Right lobe of liver (tissue), 6 donors: Measurements from ENCODE around the gene LLGL1. TPM values are rescaled to one million over a fixed set of nuclear protein-coding genes. Genes with fewer than 3 reads are reported as not detected.
A peak's percentile ranks its signal among the peaks of the same experiment; 100 is the strongest.

Source experiments
- ATAC-seq, 4 donors: fragments of 200-7000 bp; cut with Tn5 transposase; one replicate each; pipeline ENCODE4 v1.9.1; 2020; ENCODE audit warnings: mild to moderate bottlenecking in 4 of 4, moderate library complexity in 4 of 4
- DNase-seq, 3 donors: peaks; one replicate each; pipeline ENCODE4 v3.0.0-alpha.2; 2020
- H3K27ac ChIP-seq, 3 donors: fragments of 200-600 bp; one replicate each; pipeline ENCODE4 v1.8.0; 2022
- H3K27me3 ChIP-seq, 2 donors: fragments of 200-600 bp; one replicate each; pipeline ENCODE4 v1.8.0; 2022
- H3K36me3 ChIP-seq, 4 donors: fragments of 200-600 bp; sonication (generic) in 1 of 4; one replicate each; pipeline versions ENCODE4 v1.5.1 to v1.8.0; 2017 to 2022; ENCODE audit warnings: control low read depth in 1 of 4
- H3K4me1 ChIP-seq, 4 donors: fragments of 200-600 bp; sonication (generic) in 1 of 4; one replicate each; pipeline versions ENCODE4 v1.5.1 to v1.8.0; 2017 to 2022; ENCODE audit warnings: control low read depth in 1 of 4
- H3K4me3 ChIP-seq, 3 donors: fragments of 200-600 bp; one replicate each; pipeline ENCODE4 v1.8.0; 2022
- H3K9me3 ChIP-seq, 4 donors: fragments of 200-600 bp; sonication (generic) in 1 of 4; one replicate each; pipeline versions ENCODE4 v1.5.1 to v1.8.0; 2017 to 2022; ENCODE audit warnings: control low read depth in 1 of 4
- POLR2A ChIP-seq: fragments of 450-650 bp; IDR thresholded peaks from one replicate; pipeline ENCODE4 v1.6.1; 2017; ENCODE audit warnings: antibody characterized with exemption, mild to moderate bottlenecking
- WGBS: methylation state at CpG from one replicate; pipeline ENCODE4 v1.1.6; 2018; ENCODE audit warnings: low coverage, low lambda C conversion rate; ENCODE audit not compliant: insufficient coverage; ENCODE audit errors: missing lambda C conversion rate; 5-methylcytosine and 5-hydroxymethylcytosine counted together
- intact Hi-C, 2 donors: fragments of 100-400 bp; cut with DNase I; formaldehyde crosslinking; loops; one replicate each; pipeline versions ENCODE4 v1.11.2 to v1.14.1; 2022
- total RNA-seq, 6 experiments: library from RNA; depleted of rRNA in 2 of 6; stranded (reverse); fragments of >200 nt in 2 of 6; fragmentation: NEBNext Ultra II Directional in 3 of 6; extraction: Animal tissue kit (Norgen Biotek cat#: 25700) in 3 of 6; gene quantifications; one replicate each; pipeline versions ENCODE4 v1.1.0 to v1.2.4, GENCODE V29; 2016 to 2023
- TF ChIP-seq, protein P1 (sequence below), 4 donors: fragments of 200-600 bp in 3 of 4; fragments of 450-650 bp in 1 of 4; IDR thresholded peaks; one replicate each; pipeline versions ENCODE4 v1.5.1 to v1.8.0; 2016 to 2022; ENCODE audit warnings: antibody characterized with exemption in 4 of 4, mild to moderate bottlenecking in 2 of 4
- donor health status: DM: no; HTN: yes; CAD: no.
- donor health status: DM: no; HTN: no; CAD: no.
- donor health status: DM: no; HTN: no; CAD: no.
- donor health status: DM: no; HTN: yes; CAD: no.
- donor health status: DM: no; HTN: yes; CAD: no.

LLGL1 gene
- total RNA-seq, 6 experiments from 2014 or later = 2.0 to 8.6 (median 2.8) TPM

DNA sequence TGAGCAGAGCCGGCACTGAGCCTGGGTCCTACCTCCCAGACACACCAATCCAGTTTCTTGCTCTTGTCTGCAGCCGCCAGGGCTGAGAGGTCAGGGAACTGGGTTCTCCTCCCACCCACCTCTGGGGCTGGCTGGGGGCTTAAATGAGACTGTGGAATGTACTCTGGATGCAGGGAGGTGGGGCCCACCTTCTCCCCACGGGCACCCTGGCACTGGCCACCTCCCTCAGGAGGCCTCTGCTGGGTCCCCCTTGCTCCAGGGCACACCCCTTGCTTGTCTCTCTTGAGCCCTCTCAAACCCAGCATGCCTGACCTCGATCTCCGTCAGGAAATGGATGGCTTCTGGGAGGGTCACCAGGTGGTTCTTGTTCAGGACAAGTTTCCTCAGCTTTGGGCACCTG lies 26.7 kb downstream of the LLGL1 start:
- H3K36me3 ChIP-seq = peaks cover 0 to 84% (median 28%) of the 10 kb centered on the region in 4 donors
- no peak overlapping the region for H3K4me3 ChIP-seq
- no peaks in the 10 kb centered on the region for H3K27me3 ChIP-seq
- no peak for TF ChIP-seq POLR2A
- no peak overlapping the region for H3K27ac ChIP-seq
- intact Hi-C loops = loop anchor here in 1 of 2 donors (10.0 kb wide), 1 partner anchor 63 kb away; the partner anchor contains the start of genes SMCR8 and TOP3A
- H3K4me1 ChIP-seq = peaks cover 0 to 12% (median 4%) of the 10 kb centered on the region in 4 donors
- DNase-seq = no peak
- no peaks in the 10 kb centered on the region for H3K9me3 ChIP-seq
- no CpG with 5 or more reads among the region's 5 CpGs for WGBS
- ATAC-seq = no peak

DNA sequence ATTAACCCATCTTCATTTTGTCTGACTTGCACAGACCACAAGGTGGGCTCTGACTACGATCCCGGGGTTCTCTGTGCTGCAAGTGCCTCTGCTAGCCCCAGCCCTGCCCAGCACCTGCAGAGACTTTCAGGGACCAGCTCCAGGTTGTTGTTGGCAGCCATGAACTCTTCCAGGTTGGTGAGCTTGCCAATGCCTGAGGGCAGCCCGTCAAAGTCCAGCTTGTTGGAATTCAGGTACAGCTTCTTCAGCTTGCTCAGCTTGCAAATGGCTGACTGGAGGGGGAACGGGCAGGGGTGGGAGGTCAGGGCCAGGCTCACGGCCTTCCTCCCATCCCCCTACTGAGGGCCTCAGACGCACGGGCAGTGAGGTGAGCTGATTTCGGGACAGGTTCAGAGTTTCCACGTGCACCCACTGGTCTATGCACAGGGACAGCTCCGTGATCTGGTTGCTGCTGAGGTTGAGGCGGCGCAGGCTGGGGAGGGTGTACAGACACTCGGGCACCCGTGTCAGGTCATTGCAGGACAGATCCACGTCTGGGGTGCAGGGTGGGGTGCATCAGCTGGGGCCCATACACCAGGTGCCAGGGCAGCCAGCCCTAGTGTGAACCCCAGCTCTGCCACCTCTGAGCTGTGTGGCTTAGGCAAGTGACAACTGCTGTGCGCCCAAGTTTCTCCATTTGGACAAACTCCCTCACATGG lies 27.9 kb downstream of the LLGL1 start:
- whole genome bisulfite sequencing = no CpG with 5 or more reads among the region's 16 CpGs
- ATAC-seq = peak in 1 of 4 donors; percentile 55
- intact Hi-C loops = loop anchor here in 1 of 2 donors (10.0 kb wide), 1 partner anchor 61 kb away; the partner anchor contains the start of genes SMCR8 and TOP3A

DNA sequence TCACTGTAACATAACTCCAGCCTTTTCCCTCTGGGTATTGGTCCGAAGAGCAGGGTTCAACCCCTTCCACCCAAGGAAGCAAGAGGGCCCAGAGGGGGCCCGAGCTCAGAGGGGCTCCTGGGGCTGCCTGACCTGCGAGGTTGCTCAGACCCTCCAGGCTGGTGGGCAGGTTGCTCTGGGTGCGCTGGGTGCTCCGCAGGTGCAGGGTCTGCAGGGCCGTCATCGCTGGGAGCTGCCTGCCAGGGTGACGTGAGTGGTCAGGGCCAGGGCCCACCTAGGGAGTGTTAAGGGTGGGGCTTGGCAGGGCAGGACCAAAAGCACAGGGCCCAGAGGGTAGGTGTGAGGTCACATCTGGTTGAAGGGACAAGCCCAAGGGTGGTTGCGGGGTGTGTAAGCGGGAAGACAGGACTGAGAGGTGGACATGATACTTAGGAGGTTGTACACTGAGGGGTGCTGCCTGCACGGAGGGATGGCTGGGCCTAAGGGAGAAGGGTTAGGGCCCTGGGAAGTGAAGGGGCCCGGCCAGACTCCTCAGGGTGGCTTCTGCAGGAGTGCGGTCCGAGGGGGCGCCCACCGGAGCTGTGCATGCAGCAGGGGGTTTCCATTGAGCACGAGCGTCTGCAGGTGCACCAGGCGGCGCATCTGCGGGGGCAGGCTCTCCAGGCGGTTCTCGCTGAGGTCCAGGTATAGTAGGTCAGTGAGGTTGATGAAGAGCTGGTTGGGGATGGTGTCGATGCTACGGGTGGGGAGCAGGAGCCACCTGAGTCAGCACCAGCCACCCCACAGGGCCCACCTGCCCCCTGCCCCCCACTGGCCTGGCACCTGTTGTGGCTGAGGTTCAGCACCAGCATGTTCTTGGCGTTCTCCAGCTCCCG lies 28.7 kb downstream of the LLGL1 start:
- ATAC-seq = no peak
- 92% methylated on average over 14 of the region's 27 CpGs for WGBS
- Histone ChIP-seq H3K4me1 (peaks cover 0 to 23% (median 6%) of the 10 kb centered on the region in 4 donors), H3K9me3 (no peaks in the 10 kb centered on the region), H3K4me3 (no peak overlapping the region), H3K27me3 (no peaks in the 10 kb centered on the region), H3K27ac (no peak overlapping the region), H3K36me3 (peaks cover 0 to 67% (median 20%) of the 10 kb centered on the region in 4 donors)
- no peak for TF ChIP-seq POLR2A
- TF ChIP-seq, protein P1, sequence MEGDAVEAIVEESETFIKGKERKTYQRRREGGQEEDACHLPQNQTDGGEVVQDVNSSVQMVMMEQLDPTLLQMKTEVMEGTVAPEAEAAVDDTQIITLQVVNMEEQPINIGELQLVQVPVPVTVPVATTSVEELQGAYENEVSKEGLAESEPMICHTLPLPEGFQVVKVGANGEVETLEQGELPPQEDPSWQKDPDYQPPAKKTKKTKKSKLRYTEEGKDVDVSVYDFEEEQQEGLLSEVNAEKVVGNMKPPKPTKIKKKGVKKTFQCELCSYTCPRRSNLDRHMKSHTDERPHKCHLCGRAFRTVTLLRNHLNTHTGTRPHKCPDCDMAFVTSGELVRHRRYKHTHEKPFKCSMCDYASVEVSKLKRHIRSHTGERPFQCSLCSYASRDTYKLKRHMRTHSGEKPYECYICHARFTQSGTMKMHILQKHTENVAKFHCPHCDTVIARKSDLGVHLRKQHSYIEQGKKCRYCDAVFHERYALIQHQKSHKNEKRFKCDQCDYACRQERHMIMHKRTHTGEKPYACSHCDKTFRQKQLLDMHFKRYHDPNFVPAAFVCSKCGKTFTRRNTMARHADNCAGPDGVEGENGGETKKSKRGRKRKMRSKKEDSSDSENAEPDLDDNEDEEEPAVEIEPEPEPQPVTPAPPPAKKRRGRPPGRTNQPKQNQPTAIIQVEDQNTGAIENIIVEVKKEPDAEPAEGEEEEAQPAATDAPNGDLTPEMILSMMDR (IDR thresholded peaks at IDR 0.05) = no peak
- peak in 1 of 3 donors; percentile 15 for DNase-seq
- intact Hi-C loops = loop anchor here in 1 of 2 donors (10.0 kb wide), 1 partner anchor 61 kb away; the partner anchor contains the start of genes SMCR8 and TOP3A

More for the DNA sequence above, 27.9 kb downstream of the LLGL1 start:
- Histone ChIP-seq H3K36me3 (peaks cover 0 to 73% (median 23%) of the 10 kb centered on the region in 4 donors), H3K4me1 (peaks cover 0 to 18% (median 6%) of the 10 kb centered on the region in 4 donors), H3K27ac (no peak overlapping the region), H3K27me3 (no peaks in the 10 kb centered on the region), H3K4me3 (no peak overlapping the region), H3K9me3 (no peaks in the 10 kb centered on the region)
- TF ChIP-seq, protein P1 (IDR thresholded peaks at IDR 0.05) = no peak
- TF ChIP-seq POLR2A = no peak
- peak in 1 of 3 donors; percentile 72 for DNase-seq

DNA sequence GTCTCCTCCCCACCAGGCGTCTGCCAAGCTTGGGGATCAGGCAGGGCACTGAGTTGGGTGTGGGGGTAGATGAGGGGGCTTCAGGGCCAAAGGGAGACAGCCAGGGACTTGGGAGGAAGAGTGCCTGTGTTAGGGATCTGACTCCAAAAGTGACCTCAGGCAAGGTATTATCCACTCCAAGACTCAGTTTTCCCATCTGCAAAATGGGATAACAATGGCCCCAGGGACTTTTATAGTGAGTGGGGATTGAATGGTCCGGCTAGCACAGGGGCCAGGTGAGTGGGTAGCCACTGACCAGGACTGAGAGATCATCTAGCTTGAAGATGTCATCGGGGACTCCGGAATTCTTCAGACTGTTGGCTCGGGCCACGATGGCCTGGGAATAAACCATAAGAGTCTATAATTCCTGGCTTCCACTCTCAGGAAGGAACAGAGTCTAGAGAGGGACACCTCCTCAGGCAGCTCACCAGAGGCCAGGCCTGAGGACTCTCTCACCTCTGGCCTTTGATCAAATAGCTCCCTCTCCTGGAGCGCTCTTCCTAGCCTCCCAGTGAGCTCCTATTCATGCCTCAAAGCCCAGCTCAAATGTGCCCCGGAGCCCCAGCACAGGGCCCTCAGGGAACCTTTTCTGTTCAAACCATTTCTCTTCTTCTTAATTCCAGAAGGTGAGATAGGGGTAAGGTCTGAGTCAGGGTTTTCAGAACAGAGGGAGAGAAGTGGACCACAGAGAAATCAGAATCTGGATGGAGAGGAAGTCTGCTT lies 29.6 kb downstream of the LLGL1 start:
- ATAC-seq = no peak

More for the DNA sequence above, 29.6 kb downstream of the LLGL1 start:
- DNase-seq = no peak
- TF ChIP-seq POLR2A = no peak
- TF ChIP-seq, protein P1 (IDR thresholded peaks at IDR 0.05) = no peak
- peaks cover 0 to 26% (median 7%) of the 10 kb centered on the region in 4 donors for H3K4me1 ChIP-seq
- H3K4me3 ChIP-seq = no peak overlapping the region
- H3K36me3 ChIP-seq = peaks cover 0 to 62% (median 20%) of the 10 kb centered on the region in 4 donors
- 100% methylated on average over 3 of the region's 8 CpGs for WGBS
- H3K27ac ChIP-seq = no peak overlapping the region
- intact Hi-C loops = loop anchor here in 1 of 2 donors (10.0 kb wide), 1 partner anchor 60 kb away; the partner anchor contains the start of genes SMCR8 and TOP3A
- no peaks in the 10 kb centered on the region for H3K27me3 ChIP-seq
- H3K9me3 ChIP-seq = no peaks in the 10 kb centered on the region
